ENCODE results near the gene WNT9A. TPM values are rescaled to one million over a fixed set of nuclear protein-coding genes. Genes with fewer than 3 reads are reported as not detected.

The WNT9A gene
- total RNA-seq, 2 experiments from 2014 or later, result not detected

- H3K4me3 Mint-ChIP-seq, result no peak overlapping the region
- ATAC-seq (no peak), DNase-seq (no peak)
- peaks cover 3% of the 10 kb centered on the region for H3K4me1 Mint-ChIP-seq (ENCODE audit: low read depth)
- peaks cover 43% of the 10 kb centered on the region for H3K27me3 Mint-ChIP-seq (ENCODE audit: low read depth)
- no peak overlapping the region for H3K27ac Mint-ChIP-seq
- no peaks in the 10 kb centered on the region for H3K36me3 Mint-ChIP-seq (ENCODE audit: low read depth)
- no peaks in the 10 kb centered on the region for H3K9me3 Mint-ChIP-seq (ENCODE audit: insufficient read depth)
- ChIA-PET POLR2A (interaction anchor here (0.6 kb wide), 1 partner anchor 677 kb away, joined by 3 read pairs; no protein-coding TSS in a partner anchor), CTCF (interaction anchor here (1.2 kb wide), 1 partner anchor 9 kb away, joined by 3 read pairs; no protein-coding TSS in a partner anchor)
Observed at GRCh38 chr1:227951624-227952373, 4.1 kb upstream of the WNT9A start.

DNA sequence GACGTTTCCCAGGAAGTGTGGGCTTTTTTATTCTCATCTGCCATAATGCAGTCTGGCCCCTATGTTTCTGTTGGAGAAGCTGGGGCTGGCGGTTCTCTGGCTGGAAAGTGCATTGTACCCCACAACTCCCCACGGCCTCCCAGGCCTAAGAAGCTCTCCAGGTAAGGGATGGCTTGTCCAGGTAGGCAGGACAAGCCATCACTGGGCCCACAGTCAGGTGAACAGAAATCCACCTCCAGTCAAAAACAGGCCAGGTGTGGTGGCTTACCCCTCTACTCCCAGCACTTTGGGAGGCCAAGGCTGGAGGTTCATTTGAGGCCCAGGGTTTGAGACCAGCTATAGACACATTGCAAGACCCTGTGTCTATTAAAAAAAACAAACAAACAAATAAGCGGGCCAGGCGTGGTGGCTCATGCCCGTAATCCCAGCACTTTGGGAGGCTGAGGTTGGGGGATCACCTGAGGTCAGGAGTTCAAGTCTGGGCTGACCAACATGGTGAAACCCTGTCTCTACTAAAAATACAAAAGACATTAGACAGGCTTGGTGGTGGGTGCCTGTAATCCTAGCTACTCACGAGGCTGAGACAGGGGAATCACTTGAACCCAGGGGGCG is 3.1 kb upstream of the WNT9A start:
- ChIA-PET CTCF (no interaction called here), POLR2A (interaction anchor here (1.4 kb wide), 1 partner anchor 131 kb away, joined by 3 read pairs; the partner anchor contains the start of gene ARF1)
- Mint-ChIP-seq H3K9me3 (ENCODE audit: insufficient read depth) (no peaks in the 10 kb centered on the region), H3K36me3 (ENCODE audit: low read depth) (no peaks in the 10 kb centered on the region), H3K4me3 (no peak overlapping the region), H3K4me1 (ENCODE audit: low read depth) (peaks cover 8% of the 10 kb centered on the region), H3K27me3 (ENCODE audit: low read depth) (peaks cover 43% of the 10 kb centered on the region), H3K27ac (no peak overlapping the region)
- no peak for ATAC-seq
- no peak for DNase-seq

DNA sequence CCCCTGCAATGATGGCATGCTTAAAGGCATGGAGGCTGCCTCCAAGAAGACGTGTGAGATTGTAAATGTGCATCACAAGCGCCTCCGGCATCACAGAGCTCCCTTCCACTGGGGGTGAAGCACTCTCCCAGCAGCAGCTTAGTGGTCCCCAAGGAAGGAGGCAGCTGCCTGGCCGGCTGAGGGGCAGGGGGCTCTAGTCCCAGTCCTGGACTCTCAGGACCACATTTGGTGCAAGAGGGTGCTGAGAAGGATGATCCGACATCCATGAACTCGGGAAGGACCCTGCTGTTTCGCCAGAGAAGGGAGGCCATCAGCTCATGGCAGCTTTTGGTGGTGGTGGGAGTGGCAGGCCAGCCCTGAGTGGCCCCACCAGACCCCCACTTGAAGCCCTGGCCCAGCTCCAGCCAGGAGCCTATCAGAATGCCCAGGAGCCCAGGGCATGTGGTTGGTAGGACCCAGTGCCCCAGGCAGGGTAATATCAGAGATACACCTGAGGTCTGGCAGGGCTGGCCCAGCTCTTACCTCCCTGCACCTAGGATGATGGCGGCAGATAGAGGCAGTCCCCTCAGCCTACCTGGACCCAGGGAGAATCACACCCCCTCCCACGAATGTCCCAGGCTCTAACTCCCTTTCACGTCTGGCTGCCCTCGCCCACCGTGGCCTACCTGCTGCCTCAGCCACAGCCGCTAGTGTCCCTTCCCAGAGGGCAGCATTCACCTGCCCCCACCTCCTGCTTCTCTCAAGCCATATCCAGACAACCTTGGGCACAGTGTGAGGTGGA is 2.4 kb upstream of the WNT9A start:
- Mint-ChIP-seq H3K4me1 (ENCODE audit: low read depth) (peaks cover 8% of the 10 kb centered on the region), H3K27me3 (ENCODE audit: low read depth) (peaks cover 40% of the 10 kb centered on the region), H3K27ac (no peak overlapping the region), H3K36me3 (ENCODE audit: low read depth) (no peaks in the 10 kb centered on the region), H3K9me3 (ENCODE audit: insufficient read depth) (no peaks in the 10 kb centered on the region), H3K4me3 (no peak overlapping the region)
- no peak for DNase-seq
- no peak for ATAC-seq
- ChIA-PET POLR2A (interaction anchor here (1.4 kb wide), 1 partner anchor 132 kb away, joined by 3 read pairs; the partner anchor contains the start of gene ARF1), CTCF (no interaction called here)

DNA sequence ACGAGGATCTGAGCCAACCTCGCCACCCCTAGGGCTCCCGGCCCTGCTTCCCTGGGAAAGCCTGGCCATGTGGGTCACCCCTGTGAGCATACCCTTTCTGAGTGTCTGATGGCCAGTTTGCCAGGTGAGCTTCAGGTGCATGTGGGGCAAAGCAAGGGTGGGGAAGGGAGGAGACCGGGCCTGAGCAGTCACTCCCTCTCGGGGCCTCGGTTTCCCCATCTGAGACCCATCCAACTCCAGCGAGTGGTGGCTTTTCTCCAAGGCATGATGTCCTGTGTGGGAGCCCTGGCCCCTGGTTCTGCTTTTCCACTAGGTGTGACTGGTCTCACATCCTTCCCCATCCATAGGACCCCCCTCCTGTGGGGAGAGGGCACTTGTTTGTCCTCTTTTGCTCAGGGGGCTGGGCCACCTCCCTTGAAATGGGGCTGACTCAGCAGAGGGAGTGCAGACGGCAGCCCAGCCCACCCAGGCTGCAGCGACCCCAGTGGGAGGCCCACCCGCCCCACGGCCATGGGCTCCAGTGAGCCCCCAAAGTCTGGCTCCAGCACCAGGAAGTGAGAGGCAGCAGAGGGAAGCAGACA is 1.7 kb upstream of the WNT9A start:
- no peaks in the 10 kb centered on the region for H3K36me3 Mint-ChIP-seq (ENCODE audit: low read depth)
- peaks cover 8% of the 10 kb centered on the region for H3K4me1 Mint-ChIP-seq (ENCODE audit: low read depth)
- ATAC-seq, result no peak
- ChIA-PET CTCF (no interaction called here), POLR2A (interaction anchor here (1.4 kb wide), 1 partner anchor 133 kb away, joined by 3 read pairs; the partner anchor contains the start of gene ARF1)
- H3K27ac Mint-ChIP-seq, result no peak overlapping the region
- no peaks in the 10 kb centered on the region for H3K9me3 Mint-ChIP-seq (ENCODE audit: insufficient read depth)
- peaks cover 38% of the 10 kb centered on the region for H3K27me3 Mint-ChIP-seq (ENCODE audit: low read depth)
- DNase-seq, result no peak
- H3K4me3 Mint-ChIP-seq, result no peak overlapping the region

- peaks cover 8% of the 10 kb centered on the region for H3K4me1 Mint-ChIP-seq (ENCODE audit: low read depth)
- H3K9me3 Mint-ChIP-seq (ENCODE audit: insufficient read depth), result no peaks in the 10 kb centered on the region
- no peak for ATAC-seq
- POLR2A ChIA-PET, result no interaction called here
- H3K4me3 Mint-ChIP-seq, result peak overlapping the region; percentile 32
- peaks cover 34% of the 10 kb centered on the region for H3K27me3 Mint-ChIP-seq (ENCODE audit: low read depth)
- no peak for DNase-seq
- H3K36me3 Mint-ChIP-seq (ENCODE audit: low read depth), result no peaks in the 10 kb centered on the region
- CTCF ChIA-PET, result interaction anchor here (1.1 to 2.3 kb wide), 2 partner anchors 183 to 186 kb away, joined by 3 to 16 read pairs; no protein-coding TSS in a partner anchor
- H3K27ac Mint-ChIP-seq, result no peak overlapping the region
Observed at GRCh38 chr1:227948493-227949260, 945 bp upstream of the WNT9A start.

GRCh38 chr1:227947386-227947675 is 401 bp downstream of the WNT9A start:
- no peak overlapping the region for H3K27ac Mint-ChIP-seq
- H3K36me3 Mint-ChIP-seq (ENCODE audit: low read depth), result no peaks in the 10 kb centered on the region
- H3K27me3 Mint-ChIP-seq (ENCODE audit: low read depth), result peaks cover 29% of the 10 kb centered on the region
- DNase-seq (no peak), ATAC-seq (no peak)
- CTCF ChIA-PET, result interaction anchor here (1.4 to 2.3 kb wide), 3 partner anchors 181 to 217 kb away, joined by 3 to 16 read pairs (median 6); no protein-coding TSS in a partner anchor
- H3K9me3 Mint-ChIP-seq (ENCODE audit: insufficient read depth), result no peaks in the 10 kb centered on the region
- POLR2A ChIA-PET, result no interaction called here
- peaks cover 8% of the 10 kb centered on the region for H3K4me1 Mint-ChIP-seq (ENCODE audit: low read depth)
- peak overlapping the region; percentile 36 for H3K4me3 Mint-ChIP-seq

DNA sequence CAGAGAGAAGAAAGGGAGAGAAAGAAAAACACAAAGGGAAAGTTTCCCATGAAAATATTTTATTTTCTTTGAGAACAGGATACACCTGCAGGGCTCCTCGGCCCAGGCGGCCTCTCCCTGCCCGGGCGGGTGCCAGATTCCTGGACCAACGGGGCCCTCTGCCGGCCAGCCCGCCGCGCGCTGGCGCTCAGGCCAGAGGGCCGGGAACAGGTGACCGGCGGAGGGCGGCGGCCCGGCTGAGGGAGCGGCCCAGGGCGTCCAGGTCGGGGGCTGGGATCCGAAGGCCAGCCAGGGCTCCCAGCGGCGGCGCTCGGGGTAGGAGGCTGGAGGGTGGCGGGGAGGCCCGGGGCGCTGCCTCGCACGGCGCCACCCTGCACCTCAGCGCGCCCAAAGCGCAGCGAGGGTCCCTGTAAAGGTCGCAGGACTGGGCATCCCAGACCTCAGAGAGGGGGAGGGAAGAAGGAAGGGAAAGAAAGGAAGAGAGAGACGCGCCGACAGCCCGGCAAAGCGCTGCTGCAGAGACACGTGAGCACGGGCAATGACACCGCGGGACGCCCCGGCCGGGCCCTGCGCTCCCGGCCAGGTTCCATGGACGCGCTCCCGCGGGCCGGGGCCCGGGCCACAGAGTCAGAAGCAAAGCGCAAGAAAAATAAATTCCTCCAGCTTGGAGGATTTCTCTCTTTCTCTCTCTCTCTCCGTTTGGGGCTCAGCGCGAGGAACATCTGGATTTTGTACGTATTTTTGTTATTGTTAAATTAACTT is 927 bp downstream of the WNT9A start:
- peak; percentile 59 for DNase-seq
- CTCF ChIA-PET, result interaction anchor here (1.4 to 2.3 kb wide), 5 partner anchors 181 to 466 kb away, joined by 3 to 16 read pairs (median 6); no protein-coding TSS in a partner anchor
- Mint-ChIP-seq H3K9me3 (ENCODE audit: insufficient read depth) (no peaks in the 10 kb centered on the region), H3K36me3 (ENCODE audit: low read depth) (no peaks in the 10 kb centered on the region), H3K27me3 (ENCODE audit: low read depth) (peaks cover 29% of the 10 kb centered on the region), H3K4me3 (peak overlapping the region; percentile 36), H3K27ac (no peak overlapping the region), H3K4me1 (ENCODE audit: low read depth) (peaks cover 8% of the 10 kb centered on the region)
- peak; percentile 61 for ATAC-seq
- POLR2A ChIA-PET, result no interaction called here

DNA sequence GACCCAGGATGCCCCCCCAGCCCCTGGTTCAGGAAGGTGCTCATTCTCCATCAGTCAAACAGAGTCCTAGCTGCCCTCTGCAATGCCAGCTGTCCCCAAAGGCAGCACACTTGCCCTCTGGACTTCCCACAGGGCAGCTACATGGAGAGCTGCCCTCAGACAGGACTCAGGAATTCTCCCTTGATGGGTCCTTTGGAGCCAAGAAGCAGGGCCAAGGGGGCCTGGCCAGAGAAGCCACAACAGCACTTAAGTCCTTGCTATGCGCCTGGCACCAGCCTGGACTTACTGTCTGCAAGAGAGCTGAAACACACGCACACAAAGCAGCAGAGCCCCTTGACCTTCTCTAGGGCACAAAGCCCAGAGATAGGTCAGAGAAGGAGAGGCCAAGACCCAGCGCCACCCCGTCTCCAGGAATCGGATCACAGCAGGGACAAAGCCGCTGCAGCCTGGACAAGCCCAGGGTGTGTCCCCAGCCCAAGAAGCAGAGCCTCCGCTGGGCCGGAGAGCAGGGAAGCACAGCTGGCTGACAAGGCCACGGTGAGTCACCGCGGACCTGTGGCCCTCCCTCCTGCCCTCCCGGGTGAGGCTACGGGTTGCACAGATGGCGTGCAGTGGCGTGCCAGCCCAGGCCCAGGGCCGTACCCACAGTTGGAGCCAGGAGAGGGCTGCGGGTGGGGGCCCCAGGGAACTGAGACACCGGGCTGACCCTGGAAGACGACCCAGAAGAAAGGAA is 1.7 kb downstream of the WNT9A start:
- Mint-ChIP-seq H3K4me1 (ENCODE audit: low read depth) (peaks cover 8% of the 10 kb centered on the region), H3K27me3 (ENCODE audit: low read depth) (peaks cover 29% of the 10 kb centered on the region), H3K27ac (no peak overlapping the region), H3K36me3 (ENCODE audit: low read depth) (no peaks in the 10 kb centered on the region), H3K9me3 (ENCODE audit: insufficient read depth) (no peaks in the 10 kb centered on the region), H3K4me3 (peak overlapping the region; percentile 31)
- no peak for DNase-seq
- ChIA-PET CTCF (interaction anchor here (1.4 to 1.7 kb wide), 4 partner anchors 180 to 465 kb away, joined by 3 to 10 read pairs (median 6); no protein-coding TSS in a partner anchor), POLR2A (no interaction called here)
- ATAC-seq, result peak; percentile 17

GRCh38 chr1:227944931-227945890 is 2.5 kb downstream of the WNT9A start:
- CTCF ChIA-PET, result interaction anchor here (1.7 kb wide), 2 partner anchors 184 to 464 kb away, joined by 6 to 10 read pairs; no protein-coding TSS in a partner anchor

More at GRCh38 chr1:227944931-227945890, 2.5 kb downstream of the WNT9A start:
- Mint-ChIP-seq H3K4me1 (ENCODE audit: low read depth) (peaks cover 8% of the 10 kb centered on the region), H3K27me3 (ENCODE audit: low read depth) (peaks cover 29% of the 10 kb centered on the region), H3K36me3 (ENCODE audit: low read depth) (no peaks in the 10 kb centered on the region), H3K4me3 (no peak overlapping the region), H3K9me3 (ENCODE audit: insufficient read depth) (no peaks in the 10 kb centered on the region), H3K27ac (no peak overlapping the region)
- POLR2A ChIA-PET, result no interaction called here
- ATAC-seq, result no peak
- no peak for DNase-seq
